ENCODE data around the gene MFRP. TPM values are rescaled to one million over a fixed set of nuclear protein-coding genes. Genes with fewer than 3 reads are reported as not detected.

Gene MFRP
- total and polyA plus RNA-seq, 2 donors (not counting 1 experiment from before 2014, with no cell fraction given): not detected

DNA sequence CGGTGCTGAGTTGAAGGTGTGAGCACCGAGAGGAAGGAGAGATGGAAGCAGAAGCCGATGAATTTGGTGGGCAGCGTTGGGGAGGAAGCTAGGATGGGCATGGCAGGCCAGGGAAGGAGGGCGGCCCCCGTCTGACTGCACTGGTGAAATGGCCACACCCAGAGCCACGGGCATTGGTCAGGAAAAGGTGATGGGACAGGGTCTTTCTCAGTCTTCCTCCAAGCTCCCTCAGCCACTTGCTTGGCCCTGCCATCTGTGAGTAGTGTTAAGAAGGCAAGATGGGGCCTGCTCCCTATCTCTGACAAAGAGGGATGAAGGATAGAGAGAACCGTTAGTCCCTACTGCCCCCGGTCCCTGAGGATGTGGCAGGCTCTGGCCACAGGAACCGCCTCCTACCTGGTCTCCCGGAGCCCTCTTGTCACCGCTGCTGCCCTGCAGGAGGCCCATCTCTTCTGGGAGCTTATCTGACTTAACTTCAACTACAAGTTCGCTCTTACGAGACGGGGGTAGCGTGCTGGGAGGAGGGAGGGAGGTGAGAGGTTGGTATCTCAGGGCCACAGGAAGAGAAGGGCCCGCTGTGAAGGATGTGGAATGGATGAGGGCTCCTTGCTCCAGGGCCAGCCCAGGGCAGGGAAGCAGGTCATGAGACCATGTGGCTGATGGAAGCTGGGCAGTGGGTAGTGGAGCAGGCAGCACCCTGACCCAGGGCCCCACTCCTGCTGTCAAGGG, 36.4 kb downstream of the MFRP start:
- H3K36me3 ChIP-seq (ENCODE audit: control insufficient read depth, insufficient read depth, low read length): peaks cover 6% of the 10 kb centered on the region
- H3K79me2 ChIP-seq (ENCODE audit: control insufficient read depth, insufficient read depth, low read length): no peaks in the 10 kb centered on the region
- H4K20me1 ChIP-seq (ENCODE audit: control insufficient read depth, extremely low read depth, insufficient read depth, low read length): no peaks in the 10 kb centered on the region
- H3K9ac ChIP-seq (ENCODE audit: insufficient read depth, low read length): no peak overlapping the region
- DNase-seq (ENCODE audit: low read depth in 2 of 2): no peak
- H3K27ac ChIP-seq (ENCODE audit: insufficient read depth, low read length): no peak overlapping the region
- H3K9me3 ChIP-seq (ENCODE audit: control insufficient read depth, insufficient read depth, low read depth, low read length): no peaks in the 10 kb centered on the region
- no peak overlapping the region for H3K4me3 ChIP-seq (replicated peaks in 1 of 4; ENCODE audit: control extremely low read depth in 1 of 4, insufficient read depth in 1 of 4, low read depth in 3 of 4, low read length in 4 of 4)
- H3K27me3 ChIP-seq (ENCODE audit: control insufficient read depth, insufficient read depth, low read length): no peaks in the 10 kb centered on the region
- no peak overlapping the region for H3K4me2 ChIP-seq (ENCODE audit: extremely low read depth, insufficient read depth, low read length)
- peaks cover 5% of the 10 kb centered on the region for H3K4me1 ChIP-seq (ENCODE audit: control insufficient read depth, extremely low read depth, insufficient read depth, low read length)
- no peak overlapping the region for H2AFZ ChIP-seq (ENCODE audit: low read length)
- TF ChIP-seq, protein P1, sequence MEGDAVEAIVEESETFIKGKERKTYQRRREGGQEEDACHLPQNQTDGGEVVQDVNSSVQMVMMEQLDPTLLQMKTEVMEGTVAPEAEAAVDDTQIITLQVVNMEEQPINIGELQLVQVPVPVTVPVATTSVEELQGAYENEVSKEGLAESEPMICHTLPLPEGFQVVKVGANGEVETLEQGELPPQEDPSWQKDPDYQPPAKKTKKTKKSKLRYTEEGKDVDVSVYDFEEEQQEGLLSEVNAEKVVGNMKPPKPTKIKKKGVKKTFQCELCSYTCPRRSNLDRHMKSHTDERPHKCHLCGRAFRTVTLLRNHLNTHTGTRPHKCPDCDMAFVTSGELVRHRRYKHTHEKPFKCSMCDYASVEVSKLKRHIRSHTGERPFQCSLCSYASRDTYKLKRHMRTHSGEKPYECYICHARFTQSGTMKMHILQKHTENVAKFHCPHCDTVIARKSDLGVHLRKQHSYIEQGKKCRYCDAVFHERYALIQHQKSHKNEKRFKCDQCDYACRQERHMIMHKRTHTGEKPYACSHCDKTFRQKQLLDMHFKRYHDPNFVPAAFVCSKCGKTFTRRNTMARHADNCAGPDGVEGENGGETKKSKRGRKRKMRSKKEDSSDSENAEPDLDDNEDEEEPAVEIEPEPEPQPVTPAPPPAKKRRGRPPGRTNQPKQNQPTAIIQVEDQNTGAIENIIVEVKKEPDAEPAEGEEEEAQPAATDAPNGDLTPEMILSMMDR (conservative IDR thresholded peaks at IDR 0.05 in 1 of 2, IDR thresholded peaks at IDR 0.05 in 1 of 2; ENCODE audit: low read depth in 1 of 2, low read length in 2 of 2): no peak
- TF ChIP-seq EZH2 (IDR thresholded peaks at IDR 0.05; ENCODE audit: low read length, missing control alignments): no peak

GRCh38 chr11:119309411-119309810, 37.1 kb downstream of the MFRP start:
- Histone ChIP-seq H3K27ac (ENCODE audit: insufficient read depth, low read length) (no peak overlapping the region), H3K27me3 (ENCODE audit: control insufficient read depth, insufficient read depth, low read length) (no peaks in the 10 kb centered on the region), H4K20me1 (ENCODE audit: control insufficient read depth, extremely low read depth, insufficient read depth, low read length) (no peaks in the 10 kb centered on the region), H3K4me2 (ENCODE audit: extremely low read depth, insufficient read depth, low read length) (no peak overlapping the region), H3K79me2 (ENCODE audit: control insufficient read depth, insufficient read depth, low read length) (no peaks in the 10 kb centered on the region), H3K4me1 (ENCODE audit: control insufficient read depth, extremely low read depth, insufficient read depth, low read length) (peaks cover 5% of the 10 kb centered on the region), H3K9ac (ENCODE audit: insufficient read depth, low read length) (no peak overlapping the region), H2AFZ (ENCODE audit: low read length) (no peak overlapping the region), H3K9me3 (ENCODE audit: control insufficient read depth, insufficient read depth, low read depth, low read length) (no peaks in the 10 kb centered on the region), H3K4me3 (replicated peaks in 1 of 4; ENCODE audit: control extremely low read depth in 1 of 4, insufficient read depth in 1 of 4, low read depth in 3 of 4, low read length in 4 of 4) (no peak overlapping the region), H3K36me3 (ENCODE audit: control insufficient read depth, insufficient read depth, low read length) (peaks cover 6% of the 10 kb centered on the region)
- TF ChIP-seq, protein P1 (conservative IDR thresholded peaks at IDR 0.05 in 1 of 2, IDR thresholded peaks at IDR 0.05 in 1 of 2; ENCODE audit: low read depth in 1 of 2, low read length in 2 of 2): no peak
- DNase-seq (ENCODE audit: low read depth in 2 of 2): no peak

GRCh38 chr11:119307974-119308373, 38.5 kb downstream of the MFRP start:
- no peaks in the 10 kb centered on the region for H3K9me3 ChIP-seq (ENCODE audit: control insufficient read depth, insufficient read depth, low read depth, low read length)
- no peak for TF ChIP-seq EZH2 (IDR thresholded peaks at IDR 0.05; ENCODE audit: low read length, missing control alignments)
- TF ChIP-seq, protein P1 (conservative IDR thresholded peaks at IDR 0.05 in 1 of 2, IDR thresholded peaks at IDR 0.05 in 1 of 2; ENCODE audit: low read depth in 1 of 2, low read length in 2 of 2): no peak
- H3K4me3 ChIP-seq (replicated peaks in 1 of 4; ENCODE audit: control extremely low read depth in 1 of 4, insufficient read depth in 1 of 4, low read depth in 3 of 4, low read length in 4 of 4): no peak overlapping the region
- H3K79me2 ChIP-seq (ENCODE audit: control insufficient read depth, insufficient read depth, low read length): no peaks in the 10 kb centered on the region
- DNase-seq (ENCODE audit: low read depth in 2 of 2): no peak
- no peaks in the 10 kb centered on the region for H4K20me1 ChIP-seq (ENCODE audit: control insufficient read depth, extremely low read depth, insufficient read depth, low read length)
- H3K36me3 ChIP-seq (ENCODE audit: control insufficient read depth, insufficient read depth, low read length): peaks cover 8% of the 10 kb centered on the region
- no peak overlapping the region for H3K27ac ChIP-seq (ENCODE audit: insufficient read depth, low read length)
- H3K4me2 ChIP-seq (ENCODE audit: extremely low read depth, insufficient read depth, low read length): no peak overlapping the region
- H3K4me1 ChIP-seq (ENCODE audit: control insufficient read depth, extremely low read depth, insufficient read depth, low read length): peaks cover 5% of the 10 kb centered on the region
- no peaks in the 10 kb centered on the region for H3K27me3 ChIP-seq (ENCODE audit: control insufficient read depth, insufficient read depth, low read length)
- no peak overlapping the region for H3K9ac ChIP-seq (ENCODE audit: insufficient read depth, low read length)
- no peak overlapping the region for H2AFZ ChIP-seq (ENCODE audit: low read length)
